GM12878 (cell line): ENCODE data around the gene ATN1. TPM values are rescaled to one million over a fixed set of nuclear protein-coding genes. Genes with fewer than 3 reads are reported as not detected.

ENCODE experiments used
- HDGF ChIP-seq: fragments of 450-650 bp; IDR thresholded peaks from 2 replicates; pipeline ENCODE4 v1.6.1; 2016; ENCODE audit warnings: antibody characterized with exemption
- SMARCA5 ChIP-seq: fragments of 450-650 bp; IDR thresholded peaks from 2 replicates; pipeline ENCODE4 v1.6.1; 2017; ENCODE audit warnings: mild to moderate bottlenecking
- TARDBP ChIP-seq: IDR thresholded peaks from 2 replicates; pipeline ENCODE4 v1.6.1; 2016; ENCODE audit warnings: borderline replicate concordance
- ZNF592 ChIP-seq: fragments of 450-650 bp; IDR thresholded peaks from 2 replicates; pipeline ENCODE4 v1.6.1; 2017; ENCODE audit warnings: mild to moderate bottlenecking, moderate library complexity
- polyA plus RNA-seq, 11 experiments: library from polyadenylated mRNA; depleted of rRNA in 4 of 11; unstranded in 6 of 11; stranded (reverse) in 5 of 11; fragments of >200 nt; fragmentation: Nextera tagmentation in 4 of 11; fragmentation: Illumina TruSeq in 1 of 11; extraction: Ambion mirVana in 4 of 11; extraction: Trizol in 1 of 11; gene quantifications; 1 replicate in 1 of 11; 2 replicates in 10 of 11; pipeline versions ENCODE4 v1.2.1 to v1.2.3, GENCODE V29; 2011 to 2016; ENCODE audit warnings: inconsistent platforms in 2 of 11, missing spikeins in 2 of 11, low read depth in 1 of 11
- total RNA-seq, 4 experiments: library from RNA; depleted of rRNA in 3 of 4; stranded (reverse); fragments of >200 nt in 3 of 4; fragmentation: Illumina TruSeq in 1 of 4; extraction: Trizol in 1 of 4; gene quantifications; 2 replicates each; pipeline versions ENCODE4 v1.2.1 to v1.2.3, GENCODE V29; 2013 to 2021
- TF ChIP-seq, protein P1 (sequence below): fragments of 450-650 bp; IDR thresholded peaks from 2 replicates; pipeline ENCODE4 v1.6.1; 2017; ENCODE audit warnings: mild to moderate bottlenecking

The ATN1 gene
- total and polyA plus RNA-seq, 10 of the 15 experiments (the other 5 are each of a cell fraction or from before 2014, with no cell fraction given): 0.08 to 44.5 (median 5.0) TPM

DNA sequence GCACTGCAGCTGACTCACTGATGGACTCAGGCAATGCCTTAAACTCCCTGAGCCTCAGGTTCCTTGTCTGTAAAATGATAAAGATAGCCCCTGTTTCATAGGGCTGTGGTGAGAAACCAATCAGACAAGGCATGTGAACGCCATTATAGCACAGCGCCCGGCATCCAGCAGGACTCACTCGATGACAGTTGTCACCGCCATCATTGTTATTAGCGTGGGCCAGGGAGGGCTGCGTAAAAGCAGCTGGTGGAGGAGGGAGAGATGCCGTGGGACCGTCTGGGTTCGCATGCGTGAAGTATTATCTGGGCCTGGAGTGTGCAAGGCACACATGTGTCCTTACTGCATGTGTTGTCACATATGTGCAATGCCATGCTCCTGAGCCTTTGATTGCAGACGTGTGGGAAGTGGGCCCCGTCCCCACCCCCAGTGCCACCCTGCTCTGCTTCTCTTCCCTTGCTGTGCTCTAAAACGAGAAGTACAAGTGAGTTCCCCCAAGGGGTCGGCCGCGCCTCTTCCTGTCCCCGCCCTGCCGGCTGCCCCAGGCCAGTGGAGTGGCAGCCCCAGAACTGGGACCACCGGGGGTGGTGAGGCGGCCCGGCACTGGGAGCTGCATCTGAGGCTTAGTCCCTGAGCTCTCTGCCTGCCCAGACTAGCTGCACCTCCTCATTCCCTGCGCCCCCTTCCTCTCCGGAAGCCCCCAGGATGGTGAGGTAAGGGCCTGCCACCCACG, 23.2 kb downstream of the ATN1 start, which contains the start of gene PTPN6 (continued):
- TF ChIP-seq ZNF592 (0 out of 2 replicates have a peak, but pooled peaks have one; percentile 43), SMARCA5 (peak; percentile 67), TARDBP (0 out of 2 replicates have a peak, but pooled peaks have one; percentile 52), HDGF (peak; percentile 69; the same call in 1 of the 2 replicates)
- TF ChIP-seq, protein P1, sequence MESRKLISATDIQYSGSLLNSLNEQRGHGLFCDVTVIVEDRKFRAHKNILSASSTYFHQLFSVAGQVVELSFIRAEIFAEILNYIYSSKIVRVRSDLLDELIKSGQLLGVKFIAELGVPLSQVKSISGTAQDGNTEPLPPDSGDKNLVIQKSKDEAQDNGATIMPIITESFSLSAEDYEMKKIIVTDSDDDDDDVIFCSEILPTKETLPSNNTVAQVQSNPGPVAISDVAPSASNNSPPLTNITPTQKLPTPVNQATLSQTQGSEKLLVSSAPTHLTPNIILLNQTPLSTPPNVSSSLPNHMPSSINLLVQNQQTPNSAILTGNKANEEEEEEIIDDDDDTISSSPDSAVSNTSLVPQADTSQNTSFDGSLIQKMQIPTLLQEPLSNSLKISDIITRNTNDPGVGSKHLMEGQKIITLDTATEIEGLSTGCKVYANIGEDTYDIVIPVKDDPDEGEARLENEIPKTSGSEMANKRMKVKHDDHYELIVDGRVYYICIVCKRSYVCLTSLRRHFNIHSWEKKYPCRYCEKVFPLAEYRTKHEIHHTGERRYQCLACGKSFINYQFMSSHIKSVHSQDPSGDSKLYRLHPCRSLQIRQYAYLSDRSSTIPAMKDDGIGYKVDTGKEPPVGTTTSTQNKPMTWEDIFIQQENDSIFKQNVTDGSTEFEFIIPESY: no peak
